ENCODE data around the gene EPHA8. TPM values are rescaled to one million over a fixed set of nuclear protein-coding genes. Genes with fewer than 3 reads are reported as not detected.

The EPHA8 gene
- total and polyA plus RNA-seq, 4 donors, result not detected

GRCh38 chr1:22550021-22550420 lies 13.3 kb upstream of the EPHA8 start:
- no peaks in the 10 kb centered on the region for H3K9me3 ChIP-seq (ENCODE audit: control insufficient read depth in 4 of 4, low read length in 3 of 4)
- DNase-seq (ENCODE audit: low spot score), result no peak
- H3K36me3 ChIP-seq (ENCODE audit: control insufficient read depth in 4 of 4, insufficient read depth in 3 of 4, low read depth in 1 of 4, low read length in 3 of 4), result no peaks in the 10 kb centered on the region
- no peak overlapping the region for H3K4me3 ChIP-seq (ENCODE audit: low read depth in 1 of 3, low read length in 3 of 3)
- TF ChIP-seq EGR1 (IDR thresholded peaks at IDR 0.05; ENCODE audit: low read depth in 2 of 2) (no peak), CTCF (IDR thresholded peaks at IDR 0.05; ENCODE audit: low read depth, low read length, missing input control) (no peak), GABPA (IDR thresholded peaks at IDR 0.05 in 1 of 2, conservative IDR thresholded peaks at IDR 0.05 in 1 of 2) (no peak), HNF4A (conservative IDR thresholded peaks at IDR 0.05) (no peak), RAD21 (IDR thresholded peaks at IDR 0.05) (no peak), RXRA (IDR thresholded peaks at IDR 0.05) (no peak), NR2F2 (IDR thresholded peaks at IDR 0.05) (no peak), MAX (IDR thresholded peaks at IDR 0.05) (no peak), JUND (IDR thresholded peaks at IDR 0.05) (no peak), FOXA2 (IDR thresholded peaks at IDR 0.05) (no peak), SP1 (IDR thresholded peaks at IDR 0.05) (no peak), ZBTB33 (IDR thresholded peaks at IDR 0.05) (no peak), YY1 (IDR thresholded peaks at IDR 0.05) (no peak), FOXA1 (IDR thresholded peaks at IDR 0.05) (no peak)
- TF ChIP-seq, protein P1, sequence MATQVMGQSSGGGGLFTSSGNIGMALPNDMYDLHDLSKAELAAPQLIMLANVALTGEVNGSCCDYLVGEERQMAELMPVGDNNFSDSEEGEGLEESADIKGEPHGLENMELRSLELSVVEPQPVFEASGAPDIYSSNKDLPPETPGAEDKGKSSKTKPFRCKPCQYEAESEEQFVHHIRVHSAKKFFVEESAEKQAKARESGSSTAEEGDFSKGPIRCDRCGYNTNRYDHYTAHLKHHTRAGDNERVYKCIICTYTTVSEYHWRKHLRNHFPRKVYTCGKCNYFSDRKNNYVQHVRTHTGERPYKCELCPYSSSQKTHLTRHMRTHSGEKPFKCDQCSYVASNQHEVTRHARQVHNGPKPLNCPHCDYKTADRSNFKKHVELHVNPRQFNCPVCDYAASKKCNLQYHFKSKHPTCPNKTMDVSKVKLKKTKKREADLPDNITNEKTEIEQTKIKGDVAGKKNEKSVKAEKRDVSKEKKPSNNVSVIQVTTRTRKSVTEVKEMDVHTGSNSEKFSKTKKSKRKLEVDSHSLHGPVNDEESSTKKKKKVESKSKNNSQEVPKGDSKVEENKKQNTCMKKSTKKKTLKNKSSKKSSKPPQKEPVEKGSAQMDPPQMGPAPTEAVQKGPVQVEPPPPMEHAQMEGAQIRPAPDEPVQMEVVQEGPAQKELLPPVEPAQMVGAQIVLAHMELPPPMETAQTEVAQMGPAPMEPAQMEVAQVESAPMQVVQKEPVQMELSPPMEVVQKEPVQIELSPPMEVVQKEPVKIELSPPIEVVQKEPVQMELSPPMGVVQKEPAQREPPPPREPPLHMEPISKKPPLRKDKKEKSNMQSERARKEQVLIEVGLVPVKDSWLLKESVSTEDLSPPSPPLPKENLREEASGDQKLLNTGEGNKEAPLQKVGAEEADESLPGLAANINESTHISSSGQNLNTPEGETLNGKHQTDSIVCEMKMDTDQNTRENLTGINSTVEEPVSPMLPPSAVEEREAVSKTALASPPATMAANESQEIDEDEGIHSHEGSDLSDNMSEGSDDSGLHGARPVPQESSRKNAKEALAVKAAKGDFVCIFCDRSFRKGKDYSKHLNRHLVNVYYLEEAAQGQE (IDR thresholded peaks at IDR 0.05), result no peak
- TF ChIP-seq, protein P2, sequence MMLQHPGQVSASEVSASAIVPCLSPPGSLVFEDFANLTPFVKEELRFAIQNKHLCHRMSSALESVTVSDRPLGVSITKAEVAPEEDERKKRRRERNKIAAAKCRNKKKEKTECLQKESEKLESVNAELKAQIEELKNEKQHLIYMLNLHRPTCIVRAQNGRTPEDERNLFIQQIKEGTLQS (IDR thresholded peaks at IDR 0.05), result no peak
- no peaks in the 10 kb centered on the region for H3K4me1 ChIP-seq (ENCODE audit: control insufficient read depth in 4 of 4, insufficient read depth in 4 of 4, low read length in 3 of 4)
- 73% methylated on average over 11 of the region's 11 CpGs for WGBS
- H3K9ac ChIP-seq (ENCODE audit: low read depth in 1 of 2, low read length in 2 of 2), result no peak overlapping the region
- no peak overlapping the region for H3K27ac ChIP-seq (ENCODE audit: low read depth in 1 of 2, low read length in 2 of 2)
- peaks cover 0 to 3% (median 0%) of the 10 kb centered on the region in 4 donors for H3K27me3 ChIP-seq (ENCODE audit: control insufficient read depth in 4 of 4, insufficient read depth in 4 of 4, low read length in 3 of 4)

- no peaks in the 10 kb centered on the region for H3K4me1 ChIP-seq (ENCODE audit: control insufficient read depth in 4 of 4, insufficient read depth in 4 of 4, low read length in 3 of 4)
- no peak for TF ChIP-seq FOXA1 (IDR thresholded peaks at IDR 0.05)
- TF ChIP-seq RXRA (IDR thresholded peaks at IDR 0.05), result no peak
- TF ChIP-seq YY1 (IDR thresholded peaks at IDR 0.05), result no peak
- no peak for TF ChIP-seq ZBTB33 (IDR thresholded peaks at IDR 0.05)
- no peak overlapping the region for H3K4me3 ChIP-seq (ENCODE audit: low read depth in 1 of 3, low read length in 3 of 3)
- no peak for DNase-seq (ENCODE audit: low spot score)
- 75% methylated on average over 17 of the region's 17 CpGs for WGBS
- H3K27me3 ChIP-seq (ENCODE audit: control insufficient read depth in 4 of 4, insufficient read depth in 4 of 4, low read length in 3 of 4), result no peaks in the 10 kb centered on the region
- no peak overlapping the region for H3K9ac ChIP-seq (ENCODE audit: low read depth in 1 of 2, low read length in 2 of 2)
- H3K9me3 ChIP-seq (ENCODE audit: control insufficient read depth in 4 of 4, low read length in 3 of 4), result no peaks in the 10 kb centered on the region
- H3K27ac ChIP-seq (ENCODE audit: low read depth in 1 of 2, low read length in 2 of 2), result no peak overlapping the region
- no peaks in the 10 kb centered on the region for H3K36me3 ChIP-seq (ENCODE audit: control insufficient read depth in 4 of 4, insufficient read depth in 3 of 4, low read depth in 1 of 4, low read length in 3 of 4)
These were observed 11.7 kb upstream of the EPHA8 start for GRCh38 chr1:22551591-22551990.

Measured in liver (tissue), 9 donors.